GM12872 (cell line): ENCODE measurements around the gene TXNRD2.

Source experiments
- TF ChIP-seq, protein P1 (sequence below): IDR thresholded peaks from 3 replicates; pipeline ENCODE4 v1.5.1; 2011; ENCODE audit warnings: low read depth, mild to moderate bottlenecking, low read length, moderate library complexity; ENCODE audit not compliant: insufficient read depth

The TXNRD2 gene

DNA sequence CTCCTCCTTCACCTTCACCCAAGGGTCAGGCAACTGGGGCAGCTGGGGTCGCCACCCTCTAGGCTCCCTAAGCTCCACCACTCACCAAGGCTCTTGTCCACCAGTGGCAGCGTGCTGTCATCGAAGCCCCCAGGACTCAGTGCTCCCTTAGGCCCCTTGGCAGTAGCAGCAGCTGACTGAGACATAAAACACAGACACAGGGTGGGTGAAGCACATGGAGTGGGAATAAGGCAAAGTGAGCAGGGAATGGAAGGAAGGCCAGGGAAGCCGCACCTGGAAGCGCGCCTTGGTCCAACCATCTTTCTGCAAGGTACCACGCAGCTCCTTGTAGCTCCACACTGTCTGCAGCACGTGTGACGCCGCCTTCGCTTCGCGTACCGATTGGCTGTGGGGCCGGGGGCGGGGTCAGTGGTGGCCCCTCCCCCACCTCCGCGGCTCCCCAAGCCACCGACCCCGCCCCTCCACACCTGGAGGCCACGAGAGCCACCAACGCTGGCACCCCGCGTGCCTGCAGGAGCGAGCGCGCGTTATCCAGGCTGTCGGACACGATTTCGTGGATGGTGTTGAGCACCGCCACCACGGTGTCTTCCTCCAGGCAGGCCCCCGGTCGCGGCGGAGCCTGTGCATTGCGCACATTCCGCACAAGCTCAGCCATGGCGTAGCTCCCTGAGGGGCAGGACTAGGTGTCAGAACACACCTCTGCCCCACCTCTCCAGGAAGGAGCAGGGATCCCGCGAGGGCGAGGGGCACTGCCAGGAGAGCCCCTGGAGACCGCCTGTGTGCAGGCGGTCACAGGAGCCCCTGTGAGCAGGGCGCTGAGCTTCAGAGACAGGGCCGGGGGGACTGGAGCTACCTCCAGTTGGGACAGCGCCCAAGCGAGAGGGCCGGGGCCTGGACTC is 31.3 kb upstream of the TXNRD2 start:
- TF ChIP-seq, protein P1, sequence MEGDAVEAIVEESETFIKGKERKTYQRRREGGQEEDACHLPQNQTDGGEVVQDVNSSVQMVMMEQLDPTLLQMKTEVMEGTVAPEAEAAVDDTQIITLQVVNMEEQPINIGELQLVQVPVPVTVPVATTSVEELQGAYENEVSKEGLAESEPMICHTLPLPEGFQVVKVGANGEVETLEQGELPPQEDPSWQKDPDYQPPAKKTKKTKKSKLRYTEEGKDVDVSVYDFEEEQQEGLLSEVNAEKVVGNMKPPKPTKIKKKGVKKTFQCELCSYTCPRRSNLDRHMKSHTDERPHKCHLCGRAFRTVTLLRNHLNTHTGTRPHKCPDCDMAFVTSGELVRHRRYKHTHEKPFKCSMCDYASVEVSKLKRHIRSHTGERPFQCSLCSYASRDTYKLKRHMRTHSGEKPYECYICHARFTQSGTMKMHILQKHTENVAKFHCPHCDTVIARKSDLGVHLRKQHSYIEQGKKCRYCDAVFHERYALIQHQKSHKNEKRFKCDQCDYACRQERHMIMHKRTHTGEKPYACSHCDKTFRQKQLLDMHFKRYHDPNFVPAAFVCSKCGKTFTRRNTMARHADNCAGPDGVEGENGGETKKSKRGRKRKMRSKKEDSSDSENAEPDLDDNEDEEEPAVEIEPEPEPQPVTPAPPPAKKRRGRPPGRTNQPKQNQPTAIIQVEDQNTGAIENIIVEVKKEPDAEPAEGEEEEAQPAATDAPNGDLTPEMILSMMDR = no peak

DNA sequence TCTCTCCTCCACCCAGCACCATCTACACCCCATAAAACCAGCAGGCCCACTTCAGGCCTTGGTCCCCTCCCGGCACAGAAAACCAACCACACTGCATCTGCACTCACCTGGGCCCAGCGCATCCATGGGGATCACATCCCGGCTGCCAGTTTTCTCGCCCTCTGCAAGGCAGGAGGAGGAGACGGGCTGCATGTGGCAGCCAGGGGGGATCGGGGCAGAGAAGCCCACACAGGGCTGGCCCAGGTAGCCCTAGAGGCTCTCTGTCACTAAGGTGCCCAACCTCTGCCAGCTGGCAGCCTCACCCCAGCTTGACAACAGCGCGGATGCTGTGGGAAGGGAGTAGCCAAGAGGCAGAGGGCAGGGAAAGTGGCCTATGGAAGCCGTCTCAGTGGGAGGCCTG is 30.6 kb upstream of the TXNRD2 start:
- TF ChIP-seq, protein P1 = no peak

DNA sequence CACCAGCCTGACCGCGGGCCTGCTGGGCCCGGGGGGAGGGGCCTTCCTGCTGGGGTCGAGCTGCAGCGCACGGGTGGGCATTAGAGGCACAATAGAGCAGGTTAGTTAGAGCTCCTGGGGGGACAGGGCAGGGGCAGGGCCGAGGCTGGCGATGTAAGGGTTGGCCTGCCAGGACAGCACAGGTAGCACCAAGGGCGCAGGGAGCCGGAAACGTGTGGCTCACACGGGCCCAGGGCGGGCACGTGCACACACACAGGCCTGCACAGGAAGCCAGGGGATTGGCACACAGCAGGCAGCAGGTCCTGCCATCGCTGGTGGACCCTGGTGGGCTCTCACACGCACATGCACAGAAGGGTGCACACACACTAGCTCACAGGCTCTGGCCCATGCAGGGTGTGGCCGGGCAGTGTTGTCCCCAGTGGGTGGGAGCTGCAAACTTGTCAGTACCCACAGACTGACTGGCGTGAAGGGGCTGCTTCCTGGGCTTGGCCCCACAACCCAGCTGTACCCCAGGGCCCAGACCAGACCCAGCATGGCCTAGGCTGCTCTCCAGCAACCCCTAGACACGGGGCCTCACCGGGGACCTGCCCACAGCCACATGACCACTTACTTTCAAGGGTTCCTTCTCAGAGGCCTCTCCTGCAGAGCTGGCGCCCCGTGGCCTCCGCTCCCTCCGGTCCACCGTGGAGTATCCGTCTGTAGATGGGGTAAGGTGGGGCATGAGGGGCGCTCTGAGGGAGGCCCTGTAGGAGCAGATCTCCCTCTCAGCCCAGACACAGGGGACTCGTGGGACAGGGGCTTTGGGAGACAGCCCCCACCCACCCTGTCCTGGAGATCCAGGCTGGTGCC is 29.9 kb upstream of the TXNRD2 start:
- TF ChIP-seq, protein P1 = no peak

DNA sequence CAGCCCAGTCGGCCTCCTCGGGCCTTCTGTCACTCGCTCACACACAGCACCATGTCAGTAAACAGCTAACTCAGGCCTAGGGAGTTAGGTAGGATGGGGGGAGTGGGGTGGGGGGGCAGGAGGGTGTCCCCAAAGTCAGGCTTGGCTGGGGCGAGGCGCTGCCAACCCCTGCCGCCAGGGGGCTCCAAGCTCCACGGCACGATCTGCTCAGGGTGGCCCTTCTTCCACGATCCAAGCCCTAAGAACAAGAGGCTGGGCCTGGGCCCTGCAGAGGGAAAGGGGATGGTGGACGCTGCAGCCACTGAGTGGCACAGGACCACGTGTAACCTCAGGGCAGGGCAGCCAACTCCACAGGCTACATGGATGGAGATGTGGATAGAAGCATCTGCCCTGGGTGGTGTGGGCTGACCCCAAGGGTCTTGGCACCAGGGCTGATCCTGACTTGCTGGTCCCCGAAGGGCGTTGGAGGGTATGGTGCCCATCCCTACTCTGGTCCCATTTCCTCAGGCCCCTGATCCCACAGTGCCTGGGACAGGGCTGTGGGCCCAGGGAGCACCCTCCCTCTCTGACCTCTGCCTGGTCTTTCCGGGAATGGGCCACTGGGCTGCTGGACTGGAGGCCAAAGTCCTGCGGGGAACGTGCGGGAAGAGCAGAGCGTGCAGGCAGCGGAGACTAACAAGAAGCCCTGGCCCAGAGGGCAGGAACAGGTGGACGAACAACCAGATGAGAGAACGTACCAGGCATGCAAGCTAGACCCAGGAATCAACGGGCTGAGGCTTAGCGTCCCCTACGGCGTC is 29.1 kb upstream of the TXNRD2 start:
- TF ChIP-seq, protein P1 = peak; percentile 97

DNA sequence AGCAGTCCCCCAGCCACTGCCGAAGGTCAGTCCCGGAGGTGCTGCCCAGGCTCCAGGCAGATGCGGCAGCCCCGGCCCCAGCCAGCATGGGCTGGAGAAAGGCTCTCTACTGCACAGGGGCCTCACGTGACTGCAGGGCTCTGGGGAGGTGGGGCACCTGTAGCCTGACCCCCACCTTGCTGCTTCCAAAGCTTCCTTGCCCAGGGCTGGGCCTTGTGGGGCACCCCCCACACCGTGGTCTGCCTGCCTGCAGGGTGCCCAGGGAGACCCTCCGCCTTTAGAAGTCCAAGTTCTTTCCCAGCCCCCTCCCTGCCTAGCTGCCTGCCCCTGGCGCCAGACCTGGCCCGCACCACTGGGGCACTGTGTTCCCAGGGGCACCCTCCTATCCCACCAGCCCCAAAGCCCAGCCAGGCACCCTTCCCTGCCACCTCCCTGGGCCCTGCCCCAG is 28.4 kb upstream of the TXNRD2 start:
- TF ChIP-seq, protein P1 = no peak

DNA sequence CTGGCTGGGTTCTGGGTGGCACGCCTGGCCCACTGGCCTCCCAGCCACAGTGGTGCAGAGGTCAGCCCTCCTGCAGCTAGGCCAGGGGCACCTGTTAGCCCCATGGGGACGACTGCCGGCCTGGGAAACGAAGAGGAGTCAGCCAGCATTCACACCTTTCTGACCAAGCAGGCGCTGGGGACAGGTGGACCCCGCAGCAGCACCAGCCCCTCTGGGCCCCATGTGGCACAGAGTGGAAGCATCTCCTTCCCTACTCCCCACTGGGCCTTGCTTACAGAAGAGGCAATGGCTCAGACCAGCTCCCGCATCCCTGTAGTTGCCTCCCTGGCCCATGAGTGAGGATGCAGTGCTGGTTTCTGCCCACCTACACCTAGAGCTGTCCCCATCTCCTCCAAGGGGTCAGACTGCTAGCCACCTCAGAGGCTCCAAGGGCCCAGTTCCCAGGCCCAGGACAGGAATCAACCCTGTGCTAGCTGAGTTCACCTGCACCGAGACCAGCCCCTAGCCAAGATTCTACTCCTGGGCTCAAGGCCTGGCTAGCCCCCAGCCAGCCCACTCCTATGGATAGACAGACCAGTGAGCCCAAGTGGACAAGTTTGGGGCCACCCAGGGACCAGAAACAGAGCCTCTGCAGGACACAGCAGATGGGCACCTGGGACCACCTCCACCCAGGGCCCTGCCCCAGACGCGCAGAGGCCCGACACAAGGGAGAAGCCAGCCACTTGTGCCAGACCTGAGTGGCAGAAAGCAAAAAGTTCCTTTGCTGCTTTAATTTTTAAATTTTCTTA is 27.7 kb upstream of the TXNRD2 start:
- TF ChIP-seq, protein P1 = no peak
